Stomach smooth muscle (tissue), 2 donors: ENCODE measurements around the gene NOTCH1.

Source experiments
- H3K27ac ChIP-seq: one replicate; pipeline ENCODE4 v1.7.0; 2013; ENCODE audit warnings: mild to moderate bottlenecking, low read length, inconsistent platforms
- H3K27me3 ChIP-seq, 2 donors: one replicate each; pipeline ENCODE4 v1.7.0; 2013; ENCODE audit warnings: low read length in 2 of 2; ENCODE audit not compliant: insufficient read depth in 2 of 2, control insufficient read depth in 1 of 2
- H3K36me3 ChIP-seq, 2 donors: one replicate each; pipeline ENCODE4 v1.7.0; 2013; ENCODE audit warnings: low read length in 2 of 2; ENCODE audit not compliant: control insufficient read depth in 2 of 2, insufficient read depth in 2 of 2
- H3K4me1 ChIP-seq: one replicate; pipeline ENCODE4 v1.7.0; 2013; ENCODE audit warnings: low read length; ENCODE audit not compliant: control insufficient read depth, insufficient read depth
- H3K4me3 ChIP-seq, 2 donors: one replicate each; pipeline ENCODE4 v1.7.0; 2013; ENCODE audit warnings: low read length in 2 of 2
- H3K9ac ChIP-seq, 2 donors: one replicate each; pipeline ENCODE4 v1.7.0; 2013; ENCODE audit warnings: low read length in 2 of 2, mild to moderate bottlenecking in 1 of 2
- H3K9me3 ChIP-seq, 2 donors: one replicate each; pipeline ENCODE4 v1.7.0; 2013; ENCODE audit warnings: low read length in 2 of 2; ENCODE audit not compliant: control insufficient read depth in 2 of 2
- donor health status: healthy.
- donor health status: Pancreatic carcinoma.

The NOTCH1 gene

DNA sequence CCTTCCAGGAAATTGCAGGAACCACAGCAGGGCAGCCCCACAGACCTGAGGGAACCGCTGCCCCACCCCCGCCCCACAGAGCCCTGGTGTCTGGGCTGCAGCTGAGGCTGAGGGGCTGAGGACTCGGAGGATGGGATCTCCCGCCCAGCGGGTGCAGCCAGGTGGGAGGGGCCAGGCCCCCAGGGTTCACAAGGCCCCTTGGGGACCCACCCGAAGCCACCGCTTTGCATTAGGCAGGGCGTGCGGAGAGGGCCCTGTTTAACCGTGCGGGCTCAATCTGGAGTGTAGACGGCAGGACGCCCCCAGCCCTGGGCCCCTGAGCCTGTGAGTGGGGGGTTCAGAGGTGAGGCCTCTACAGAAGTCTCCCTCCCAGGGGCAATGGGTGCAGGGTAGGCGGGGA lies 10.8 kb downstream of the NOTCH1 start:
- Histone ChIP-seq H3K27me3 (no peaks in the 10 kb centered on the region), H3K4me3 (no peak overlapping the region), H3K27ac (no peak overlapping the region), H3K4me1 (peaks cover 82% of the 10 kb centered on the region), H3K9me3 (no peaks in the 10 kb centered on the region), H3K36me3 (peaks cover 5 to 9% of the 10 kb centered on the region in 2 donors), H3K9ac (no peak overlapping the region)

DNA sequence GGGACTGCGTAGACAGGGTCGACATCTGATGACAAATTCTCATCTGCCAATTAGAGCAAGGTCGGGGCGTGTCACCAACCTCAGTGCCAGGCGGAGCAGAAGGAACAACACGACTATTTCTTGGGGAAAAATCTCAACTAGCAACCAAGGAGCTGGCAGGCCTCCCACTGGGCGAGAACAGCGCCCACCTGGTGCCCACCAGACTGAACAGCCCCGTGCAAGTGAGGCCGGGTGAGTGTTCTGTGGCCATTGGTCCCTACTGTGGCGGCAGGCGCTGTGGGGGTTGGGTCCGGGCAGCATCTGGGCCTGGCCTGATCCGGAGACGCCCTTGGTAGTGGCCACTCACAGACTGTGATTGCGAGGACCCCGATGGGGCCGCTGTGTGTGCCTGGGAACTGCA lies 11.5 kb downstream of the NOTCH1 start:
- Histone ChIP-seq H3K9ac (no peak overlapping the region), H3K9me3 (no peaks in the 10 kb centered on the region), H3K4me3 (no peak overlapping the region), H3K27me3 (no peaks in the 10 kb centered on the region), H3K36me3 (peaks cover 5 to 9% of the 10 kb centered on the region in 2 donors), H3K4me1 (peaks cover 82% of the 10 kb centered on the region), H3K27ac (no peak overlapping the region)

DNA sequence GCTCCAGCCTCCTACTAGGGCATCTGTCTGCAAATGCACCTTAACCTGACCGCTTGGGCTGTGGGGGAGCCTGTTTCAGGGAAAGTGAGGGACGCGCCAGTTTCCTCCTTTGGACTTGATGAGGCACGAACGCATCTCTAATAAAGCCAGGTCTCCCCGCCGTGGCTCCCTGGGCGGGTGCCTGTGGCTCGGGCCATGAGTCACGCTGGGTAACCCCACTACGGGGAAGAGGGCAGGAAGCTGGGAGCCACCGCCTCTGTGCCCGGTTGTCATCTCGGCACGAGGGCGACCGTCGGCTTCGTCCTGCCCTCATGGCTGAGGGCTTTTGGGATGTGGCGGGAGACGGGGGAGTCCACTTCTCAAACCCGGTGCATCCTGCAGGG lies 12.1 kb downstream of the NOTCH1 start:
- Histone ChIP-seq H3K36me3 (peaks cover 5 to 9% of the 10 kb centered on the region in 2 donors), H3K4me1 (peaks cover 82% of the 10 kb centered on the region), H3K27ac (no peak overlapping the region), H3K27me3 (no peaks in the 10 kb centered on the region), H3K4me3 (no peak overlapping the region), H3K9ac (no peak overlapping the region), H3K9me3 (no peaks in the 10 kb centered on the region)

DNA sequence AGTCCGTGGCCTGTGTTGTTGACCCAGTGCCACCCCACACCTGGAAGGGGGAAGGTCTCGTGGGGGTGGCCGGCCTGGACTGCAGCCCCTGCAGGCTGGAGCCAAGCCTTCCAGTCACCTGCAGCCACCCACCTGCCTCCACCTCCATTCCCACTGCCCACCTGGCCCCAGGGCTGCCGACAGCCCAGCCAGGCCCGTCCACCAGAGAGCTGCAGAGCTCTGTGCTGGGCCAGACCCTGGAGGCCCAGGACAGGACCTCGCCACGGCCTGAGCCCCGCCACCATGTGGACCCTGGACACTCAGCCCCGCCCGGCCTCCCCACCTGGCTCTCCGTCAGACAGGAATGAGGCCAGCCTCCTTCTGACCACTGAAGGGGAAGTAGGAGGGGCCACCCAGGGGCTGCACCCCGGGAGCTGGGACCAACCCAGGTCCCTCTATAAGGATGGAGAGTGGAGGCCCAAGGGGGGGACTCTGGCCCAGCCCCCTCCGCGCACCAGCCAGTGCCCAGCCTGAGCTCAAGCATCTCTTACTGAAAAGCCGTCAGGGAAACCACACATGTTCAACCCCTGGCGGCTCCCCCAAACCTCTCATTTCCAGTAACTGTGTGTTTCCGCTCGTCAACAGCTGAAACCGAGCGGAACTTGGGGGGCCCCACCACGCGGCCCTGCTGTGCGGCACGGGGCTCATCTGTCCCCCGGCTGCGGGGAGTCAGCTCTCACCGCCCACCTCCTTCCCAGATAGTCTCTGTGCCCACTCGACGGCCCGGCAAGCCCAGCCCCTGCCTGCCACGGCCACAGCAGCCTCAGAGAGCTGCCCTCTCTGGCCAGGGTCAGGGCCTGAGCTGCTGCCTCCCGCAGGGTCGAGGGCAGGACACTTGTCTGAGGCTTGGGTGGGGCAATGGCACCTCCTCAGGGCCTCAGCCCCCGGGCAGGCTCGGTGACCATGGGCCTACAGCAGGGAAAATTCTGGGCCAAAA lies 12.8 kb downstream of the NOTCH1 start:
- no peak overlapping the region for H3K9ac ChIP-seq
- no peak overlapping the region for H3K4me3 ChIP-seq
- peaks cover 80% of the 10 kb centered on the region for H3K4me1 ChIP-seq

DNA sequence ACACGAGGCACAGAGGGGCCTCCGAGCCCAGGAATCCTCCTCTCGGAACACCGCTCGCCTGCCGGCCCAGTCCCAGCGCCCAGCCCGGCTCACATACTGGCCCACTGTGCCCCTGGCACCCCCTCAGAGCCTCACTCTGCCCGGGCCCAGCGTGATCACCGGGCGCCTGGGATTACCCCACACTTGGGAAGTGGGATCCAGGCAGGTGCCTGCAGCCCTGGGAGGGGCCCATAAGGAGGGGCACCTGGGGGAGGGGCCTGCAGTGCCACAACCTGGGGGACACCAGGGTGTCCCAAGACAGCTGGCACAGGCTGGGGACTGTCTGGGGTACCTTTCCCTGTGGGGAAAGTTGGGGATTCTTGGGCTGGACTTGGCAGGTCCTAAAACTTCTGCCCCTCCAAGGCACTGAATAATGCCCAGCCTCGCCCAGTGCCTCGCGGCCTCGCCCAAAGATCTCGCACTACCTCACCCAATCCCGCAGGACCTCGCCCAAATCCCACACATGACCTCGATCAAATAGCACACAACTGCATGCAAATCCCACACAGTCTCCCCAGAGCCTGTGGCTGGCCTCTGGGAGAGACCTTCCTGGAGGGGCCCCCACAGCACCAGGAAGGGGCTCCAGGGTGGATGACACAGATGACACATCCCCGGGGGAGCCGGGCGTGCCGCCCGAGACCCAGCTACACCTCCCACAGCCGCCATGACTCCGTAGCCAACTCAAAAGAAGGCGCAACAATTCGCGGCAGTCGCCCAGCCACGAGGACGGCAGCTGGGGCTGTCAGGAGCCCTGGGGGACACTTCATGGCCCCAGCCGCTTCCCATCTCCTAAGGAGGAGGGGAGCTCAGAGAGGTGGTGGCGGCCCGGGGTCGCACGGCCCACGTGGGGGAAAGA lies 13.7 kb downstream of the NOTCH1 start:
- no peaks in the 10 kb centered on the region for H3K9me3 ChIP-seq
- H3K36me3 ChIP-seq: peaks cover 3 to 5% of the 10 kb centered on the region in 2 donors
- no peaks in the 10 kb centered on the region for H3K27me3 ChIP-seq
- no peak overlapping the region for H3K27ac ChIP-seq
- H3K4me3 ChIP-seq: no peak overlapping the region
- H3K4me1 ChIP-seq: peaks cover 85% of the 10 kb centered on the region
- no peak overlapping the region for H3K9ac ChIP-seq

More for the DNA sequence above, 12.8 kb downstream of the NOTCH1 start:
- Histone ChIP-seq H3K27me3 (no peaks in the 10 kb centered on the region), H3K36me3 (peaks cover 5 to 9% of the 10 kb centered on the region in 2 donors), H3K27ac (no peak overlapping the region), H3K9me3 (no peaks in the 10 kb centered on the region)

DNA sequence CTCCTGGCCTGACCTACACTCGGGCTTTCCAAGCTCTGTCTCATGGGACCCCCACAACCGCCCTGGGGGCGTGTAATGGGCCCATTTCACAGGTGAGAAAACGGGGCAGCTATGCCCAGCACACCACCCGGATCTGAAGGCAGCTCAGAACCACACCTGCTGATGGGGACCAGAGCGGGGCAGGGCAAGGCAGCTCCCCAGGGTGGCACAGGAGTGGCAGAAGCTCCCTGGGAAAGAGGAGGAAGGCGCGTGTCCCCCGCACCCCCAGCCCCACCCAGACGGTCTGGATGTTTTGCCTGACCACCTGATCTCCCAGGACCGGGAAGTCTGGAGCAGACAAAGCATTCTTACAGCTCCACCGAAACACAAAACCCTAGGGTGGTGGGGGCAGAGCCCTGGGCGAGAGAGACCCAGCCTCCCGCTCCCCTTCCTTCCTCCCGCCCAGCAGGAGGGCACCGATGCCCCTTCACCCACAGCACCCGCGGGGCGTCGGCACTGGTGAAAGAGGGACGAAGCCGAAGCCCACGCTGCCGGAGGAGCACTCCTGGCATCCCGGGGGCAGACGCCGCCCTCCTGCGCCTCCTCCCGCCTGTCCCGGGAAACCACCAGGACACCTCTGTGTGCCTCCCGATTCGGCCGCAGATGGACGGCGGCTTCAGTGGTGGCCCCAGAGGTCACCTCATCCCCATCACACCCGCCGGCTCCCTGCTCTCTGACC lies 14.5 kb downstream of the NOTCH1 start:
- no peak overlapping the region for H3K9ac ChIP-seq
- H3K4me3 ChIP-seq: peak overlapping the region in 1 of 2 donors; percentile 29
- peaks cover 85% of the 10 kb centered on the region for H3K4me1 ChIP-seq
- H3K36me3 ChIP-seq: peaks cover 2 to 5% of the 10 kb centered on the region in 2 donors
- H3K27me3 ChIP-seq: no peaks in the 10 kb centered on the region
- no peak overlapping the region for H3K27ac ChIP-seq
- no peaks in the 10 kb centered on the region for H3K9me3 ChIP-seq

DNA sequence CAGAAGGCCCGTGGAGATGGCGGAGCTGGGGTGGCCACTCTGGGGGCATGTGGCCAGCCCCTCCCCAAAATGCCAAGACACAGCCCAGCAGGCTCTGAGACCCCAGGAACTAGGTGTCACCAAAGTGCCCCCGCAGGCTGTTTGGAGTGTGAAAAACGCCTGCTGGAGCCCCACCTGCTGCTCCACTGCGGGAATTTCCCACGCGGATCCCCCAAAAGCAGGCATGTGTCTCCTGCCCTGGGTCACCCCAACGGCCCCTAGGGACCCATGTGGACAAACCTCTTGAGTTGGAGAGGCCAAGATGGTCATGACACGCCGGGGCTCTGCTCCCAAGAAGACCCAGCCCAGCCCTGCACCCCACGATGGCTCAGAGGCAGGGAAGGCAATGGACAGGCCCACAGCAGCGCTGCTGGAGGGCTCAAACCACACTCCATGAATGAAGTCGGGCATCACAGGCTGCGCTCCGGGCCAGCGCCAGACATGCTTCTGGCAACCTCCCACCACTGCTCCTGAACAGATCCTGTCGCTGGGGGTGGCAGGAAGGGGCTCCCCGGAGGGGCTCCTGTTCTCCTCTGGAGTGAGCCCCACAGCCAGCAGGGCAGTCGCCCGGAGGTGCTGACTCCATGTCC lies 15.3 kb downstream of the NOTCH1 start:
- H3K27me3 ChIP-seq: no peaks in the 10 kb centered on the region
- no peaks in the 10 kb centered on the region for H3K9me3 ChIP-seq
- peaks cover 2 to 5% of the 10 kb centered on the region in 2 donors for H3K36me3 ChIP-seq
- peak overlapping the region in 1 of 2 donors; percentile 15 for H3K9ac ChIP-seq
- peak overlapping the region in 1 of 2 donors; percentile 29 for H3K4me3 ChIP-seq
- H3K4me1 ChIP-seq: peaks cover 87% of the 10 kb centered on the region
- H3K27ac ChIP-seq: no peak overlapping the region

DNA sequence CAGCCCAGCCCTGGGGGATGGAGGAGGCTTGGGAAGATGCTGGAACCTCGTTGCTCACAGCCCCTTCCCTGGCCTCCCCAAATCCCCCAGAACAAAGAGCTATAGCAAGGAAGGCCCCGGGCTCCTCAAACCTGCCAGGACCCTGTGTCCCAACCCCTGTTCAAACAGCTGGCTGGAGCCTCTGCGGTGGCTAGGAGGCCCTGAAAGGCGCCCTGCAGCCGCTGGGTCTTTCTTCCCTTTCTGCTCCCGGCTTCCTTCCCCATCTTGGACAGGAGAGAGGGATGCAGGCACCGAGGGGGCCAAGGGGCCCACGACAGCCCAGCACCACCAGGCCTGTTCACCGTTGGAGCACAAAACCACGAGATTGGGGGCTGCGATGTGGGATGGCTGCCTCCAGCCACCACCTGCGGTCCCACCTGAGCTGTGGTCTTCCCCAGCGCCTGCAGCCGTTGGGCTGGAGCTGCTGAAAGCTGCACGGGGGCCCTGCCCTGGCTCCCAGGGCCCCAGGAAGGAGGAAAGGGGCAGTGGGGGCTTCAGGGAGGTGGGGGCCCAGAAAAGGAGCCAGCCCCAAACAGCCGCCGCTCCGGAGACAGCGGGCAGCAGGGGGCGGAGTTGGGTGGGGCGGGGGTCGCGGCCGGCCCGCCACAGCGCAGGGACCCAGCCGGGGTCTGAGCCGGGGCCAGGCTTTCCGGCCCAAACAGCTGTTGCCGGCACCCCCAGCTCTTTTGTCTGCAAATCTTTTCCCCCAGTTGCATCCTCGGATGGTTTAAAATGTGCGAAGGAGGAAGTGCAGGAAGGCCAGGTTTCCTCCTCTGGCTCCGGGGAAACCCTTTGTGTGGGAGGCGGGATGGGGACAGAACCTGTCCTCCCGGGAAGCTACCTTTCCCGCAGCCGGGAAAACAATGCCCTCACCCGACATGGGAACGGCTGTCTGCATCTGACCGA lies 16.1 kb downstream of the NOTCH1 start:
- peaks cover 85% of the 10 kb centered on the region for H3K4me1 ChIP-seq

DNA sequence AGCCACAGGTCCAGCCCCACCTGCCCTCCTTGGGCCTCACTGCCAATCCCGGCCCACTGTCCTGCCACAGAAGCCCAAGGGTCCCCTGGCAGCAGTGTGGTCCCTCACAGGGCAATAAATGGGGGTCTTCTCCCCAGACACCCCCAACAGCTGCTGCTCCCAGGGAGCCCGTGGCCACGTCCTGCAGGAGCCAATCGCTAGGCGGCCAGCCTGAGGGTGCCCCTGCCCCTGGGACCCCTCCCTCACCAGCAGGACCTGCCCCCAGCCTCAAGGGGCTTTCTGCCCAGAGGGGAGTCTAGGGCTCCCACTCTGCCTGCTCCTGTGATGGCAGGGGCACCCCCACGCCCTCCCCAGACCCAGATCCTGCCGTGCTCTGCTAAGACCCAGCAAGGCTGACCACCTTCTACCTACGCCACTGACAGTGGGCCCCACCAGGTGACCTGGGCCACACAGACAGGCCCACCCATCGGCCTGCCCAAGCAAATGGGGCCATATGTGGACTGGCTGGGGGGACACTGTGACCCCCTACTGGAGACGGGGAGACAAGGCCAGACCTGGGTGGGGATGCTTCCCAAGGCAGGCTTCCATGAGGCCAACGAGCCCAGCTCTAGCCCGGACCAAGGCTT lies 17.0 kb downstream of the NOTCH1 start:
- no peaks in the 10 kb centered on the region for H3K36me3 ChIP-seq
- no peaks in the 10 kb centered on the region for H3K27me3 ChIP-seq
- peaks cover 83% of the 10 kb centered on the region for H3K4me1 ChIP-seq
- H3K4me3 ChIP-seq: no peak overlapping the region
- no peak overlapping the region for H3K9ac ChIP-seq
- no peaks in the 10 kb centered on the region for H3K9me3 ChIP-seq
- H3K27ac ChIP-seq: no peak overlapping the region

More for the DNA sequence above, 16.1 kb downstream of the NOTCH1 start:
- Histone ChIP-seq H3K36me3 (peaks cover 2 to 5% of the 10 kb centered on the region in 2 donors), H3K9me3 (no peaks in the 10 kb centered on the region), H3K9ac (no peak overlapping the region), H3K27me3 (no peaks in the 10 kb centered on the region), H3K4me3 (no peak overlapping the region), H3K27ac (no peak overlapping the region)
